Measurements from ENCODE around the gene HTD2.

HTD2 gene

GRCh38 chr3:58287354-58287753 lies 19.0 kb upstream of the HTD2 start:
- TF ChIP-seq SIN3A (IDR thresholded peaks at IDR 0.05; ENCODE audit: borderline replicate concordance, insufficient read depth, low read length): no peak
- no peak for TF ChIP-seq TAF1 (IDR thresholded peaks at IDR 0.05; ENCODE audit: borderline replicate concordance, insufficient read depth, low read length)
- no peak for TF ChIP-seq REST (IDR thresholded peaks at IDR 0.05; ENCODE audit: insufficient read depth in 1 of 2, low read depth in 2 of 2, low read length in 2 of 2)
- TF ChIP-seq FOXP2 (optimal IDR thresholded peaks at IDR 0.05; ENCODE audit: borderline replicate concordance, extremely low read depth, extremely low read length, insufficient read depth): no peak
- no peak for TF ChIP-seq POLR2AphosphoS5 (IDR thresholded peaks at IDR 0.05; ENCODE audit: low read depth, low read length)

- no peak for TF ChIP-seq FOXP2 (optimal IDR thresholded peaks at IDR 0.05; ENCODE audit: borderline replicate concordance, extremely low read depth, extremely low read length, insufficient read depth)
- TF ChIP-seq SIN3A (IDR thresholded peaks at IDR 0.05; ENCODE audit: borderline replicate concordance, insufficient read depth, low read length): no peak
- TF ChIP-seq POLR2AphosphoS5 (IDR thresholded peaks at IDR 0.05; ENCODE audit: low read depth, low read length): no peak
- TF ChIP-seq REST (IDR thresholded peaks at IDR 0.05; ENCODE audit: insufficient read depth in 1 of 2, low read depth in 2 of 2, low read length in 2 of 2): no peak
- TF ChIP-seq TAF1 (IDR thresholded peaks at IDR 0.05; ENCODE audit: borderline replicate concordance, insufficient read depth, low read length): no peak
Observed at GRCh38 chr3:58288011-58288728, 18.1 kb upstream of the HTD2 start.

- TF ChIP-seq SIN3A (IDR thresholded peaks at IDR 0.05; ENCODE audit: borderline replicate concordance, insufficient read depth, low read length) (no peak), REST (IDR thresholded peaks at IDR 0.05; ENCODE audit: insufficient read depth in 1 of 2, low read depth in 2 of 2, low read length in 2 of 2) (no peak), TAF1 (IDR thresholded peaks at IDR 0.05; ENCODE audit: borderline replicate concordance, insufficient read depth, low read length) (no peak), FOXP2 (optimal IDR thresholded peaks at IDR 0.05; ENCODE audit: borderline replicate concordance, extremely low read depth, extremely low read length, insufficient read depth) (no peak), POLR2AphosphoS5 (IDR thresholded peaks at IDR 0.05; ENCODE audit: low read depth, low read length) (no peak)
Observed at GRCh38 chr3:58291671-58292338, 14.5 kb upstream of the HTD2 start.

- no peak for TF ChIP-seq FOXP2 (optimal IDR thresholded peaks at IDR 0.05; ENCODE audit: borderline replicate concordance, extremely low read depth, extremely low read length, insufficient read depth)
Observed at GRCh38 chr3:58292866-58293265, 13.5 kb upstream of the HTD2 start.

- TF ChIP-seq TAF1 (IDR thresholded peaks at IDR 0.05; ENCODE audit: borderline replicate concordance, insufficient read depth, low read length): no peak
- no peak for TF ChIP-seq POLR2AphosphoS5 (IDR thresholded peaks at IDR 0.05; ENCODE audit: low read depth, low read length)
- TF ChIP-seq REST (IDR thresholded peaks at IDR 0.05; ENCODE audit: insufficient read depth in 1 of 2, low read depth in 2 of 2, low read length in 2 of 2): no peak
- TF ChIP-seq FOXP2 (optimal IDR thresholded peaks at IDR 0.05; ENCODE audit: borderline replicate concordance, extremely low read depth, extremely low read length, insufficient read depth): no peak
- TF ChIP-seq SIN3A (IDR thresholded peaks at IDR 0.05; ENCODE audit: borderline replicate concordance, insufficient read depth, low read length): no peak
Observed at GRCh38 chr3:58293516-58293915, 12.8 kb upstream of the HTD2 start.
